B cell (primary cell): ENCODE data around the gene PRKCA. TPM values are rescaled to one million over a fixed set of nuclear protein-coding genes. Genes with fewer than 3 reads are reported as not detected.

Experiments
- ATAC-seq: fragments of 200-7000 bp; cut with Tn5 transposase; one replicate; pipeline ENCODE4 v1.10.0; 2021; ENCODE audit warnings: low read depth, mild to moderate bottlenecking, moderate number of reproducible peaks, moderate library complexity
- CTCF ChIA-PET: fragments of 350-600 bp; sonication (Branson Sonifier 250); formaldehyde crosslinking; loops from one replicate; lab custom pipeline; 2021; ENCODE audit warnings: antibody characterized with exemption, inconsistent platforms; lab: Charles Lee
- POLR2A ChIA-PET: fragments of 350-600 bp; sonication (Branson Sonifier 250); formaldehyde crosslinking; loops from one replicate; lab custom pipeline; 2021; ENCODE audit warnings: antibody characterized with exemption; lab: Charles Lee
- DNase-seq: peaks from one replicate; pipeline ENCODE4 v3.0.0; 2013
- H2AFZ ChIP-seq: 2 replicates; pipeline ENCODE4 v1.6.1; 2012; ENCODE audit warnings: mild to moderate bottlenecking, low read depth, low read length; ENCODE audit not compliant: insufficient read depth, poor library complexity, severe bottlenecking
- H3K27ac ChIP-seq, 2 donors: 1 replicate in 1 of 2; 2 replicates in 1 of 2; pipeline ENCODE4 v1.5.1; 2012 to 2013; ENCODE audit warnings: low read length in 2 of 2, mild to moderate bottlenecking in 2 of 2, moderate library complexity in 1 of 2
- H3K27me3 ChIP-seq, 4 experiments: fragments of 200-600 bp in 1 of 4; sonication (generic) in 1 of 4; replicated peaks in 1 of 4; 1 replicate in 2 of 4; 2 replicates in 2 of 4; pipeline versions ENCODE4 v1.6.1 to v1.7.0; 2013 to 2016; ENCODE audit warnings: low read length in 3 of 4, mild to moderate bottlenecking in 2 of 4, mixed read lengths in 1 of 4, moderate library complexity in 1 of 4; ENCODE audit not compliant: insufficient read depth in 4 of 4, control insufficient read depth in 3 of 4; ENCODE audit errors: control extremely low read depth in 1 of 4
- H3K36me3 ChIP-seq, 2 experiments: replicated peaks in 1 of 2; 1 replicate in 1 of 2; 2 replicates in 1 of 2; pipeline versions ENCODE4 v1.6.1 to v1.7.1; 2013; ENCODE audit warnings: low read length in 1 of 2; ENCODE audit not compliant: insufficient read depth in 2 of 2, control insufficient read depth in 1 of 2; ENCODE audit errors: control extremely low read depth in 1 of 2, extremely low read depth in 1 of 2
- H3K4me1 ChIP-seq, 2 donors: fragments of 200-600 bp in 1 of 2; sonication (generic) in 1 of 2; 1 replicate in 1 of 2; 2 replicates in 1 of 2; pipeline versions ENCODE4 v1.5.1 to v1.6.1; 2013 to 2017; ENCODE audit warnings: low read length in 2 of 2; ENCODE audit not compliant: control insufficient read depth in 2 of 2, insufficient read depth in 2 of 2
- H3K4me2 ChIP-seq: replicated peaks from 2 replicates; pipeline ENCODE3; 2012; ENCODE audit warnings: mild to moderate bottlenecking, low read depth, low read length; ENCODE audit not compliant: poor library complexity, severe bottlenecking
- H3K4me3 ChIP-seq, 5 experiments: fragments of 200-600 bp in 1 of 5; sonication (generic) in 1 of 5; 1 replicate in 3 of 5; 2 replicates in 2 of 5; pipeline versions ENCODE4 v1.5.1 to v1.7.0; 2011 to 2016; ENCODE audit warnings: low read length in 4 of 5, mild to moderate bottlenecking in 4 of 5, low read depth in 2 of 5, control low read depth in 1 of 5, moderate library complexity in 1 of 5; ENCODE audit not compliant: insufficient read depth in 1 of 5; ENCODE audit errors: control extremely low read depth in 1 of 5, extremely low read depth in 1 of 5
- H3K79me2 ChIP-seq: fragments of 200-600 bp; sonication (generic); one replicate; pipeline ENCODE4 v1.6.0; 2016; ENCODE audit warnings: low read length; ENCODE audit not compliant: control insufficient read depth, insufficient read depth
- H3K9ac ChIP-seq: fragments of 200-600 bp; sonication (generic); 2 replicates; pipeline ENCODE4 v1.6.1; 2017; ENCODE audit warnings: mild to moderate bottlenecking, low read length, moderate library complexity
- H3K9me3 ChIP-seq, 3 donors: one replicate each; pipeline versions ENCODE4 v1.6.1 to v1.7.1; 2013; ENCODE audit warnings: low read length in 2 of 3; ENCODE audit not compliant: control insufficient read depth in 2 of 3, insufficient read depth in 1 of 3; ENCODE audit errors: control extremely low read depth in 1 of 3
- H4K20me1 ChIP-seq: 2 replicates; pipeline ENCODE4 v1.6.0; 2012; ENCODE audit warnings: mild to moderate bottlenecking, low read length; ENCODE audit not compliant: insufficient read depth, control insufficient read depth, poor library complexity, severe bottlenecking
- H3K27ac Mint-ChIP-seq: one replicate; pipeline ENCODE4 v1.8.0; 2021; ENCODE audit warnings: mixed read lengths
- H3K27me3 Mint-ChIP-seq: one replicate; pipeline ENCODE4 v1.8.0; 2021; ENCODE audit warnings: mixed read lengths
- H3K4me1 Mint-ChIP-seq: one replicate; pipeline ENCODE4 v1.8.0; 2021; ENCODE audit warnings: mixed read lengths
- H3K4me3 Mint-ChIP-seq: one replicate; pipeline ENCODE4 v1.8.0; 2021; ENCODE audit warnings: mixed read lengths
- H3K9me3 Mint-ChIP-seq: one replicate; pipeline ENCODE4 v1.8.0; 2022; ENCODE audit warnings: mixed read lengths; ENCODE audit not compliant: insufficient read depth
- CTCF ChIP-seq: fragments of 200-600 bp; IDR thresholded peaks from one replicate; pipeline ENCODE4 v1.8.0; 2022; ENCODE audit warnings: antibody characterized with exemption, mild to moderate bottlenecking
- EZH2 ChIP-seq: IDR thresholded peaks from 2 replicates; pipeline ENCODE4 v1.6.1; 2012; ENCODE audit warnings: borderline replicate concordance, low read depth, mild to moderate bottlenecking, moderate library complexity, low read length; ENCODE audit not compliant: insufficient read depth, poor library complexity, severe bottlenecking
- WGBS: methylation state at CpG from one replicate; pipeline ENCODE4 v1.1.5; 2013; ENCODE audit warnings: missing lambda C conversion rate; ENCODE audit not compliant: insufficient coverage; 5-methylcytosine and 5-hydroxymethylcytosine counted together
- intact Hi-C: fragments of 100-400 bp; cut with micrococcal nuclease; formaldehyde crosslinking; loops from one replicate; pipeline ENCODE4 v1.10.0; 2022
- polyA plus RNA-seq: library from polyadenylated mRNA; depleted of rRNA; stranded (reverse); fragments of >200 nt; gene quantifications from 2 replicates; pipeline ENCODE4 v1.2.3, GENCODE V29; 2012
- total RNA-seq, 2 donors: library from RNA; stranded (reverse); fragments of 120-200 nt in 1 of 2; gene quantifications; 1 replicate in 1 of 2; 2 replicates in 1 of 2; pipeline versions ENCODE4 v1.2.3 to v1.2.4, GENCODE V29; 2013 to 2022

The PRKCA gene
- total and polyA plus RNA-seq, 2 donors (not counting 1 experiment from before 2014, with no cell fraction given), result 0.33 to 7.7 TPM

GRCh38 chr17:66840061-66840460 lies 537.6 kb downstream of the PRKCA start:
- H3K4me2 ChIP-seq, result no peak overlapping the region
- Mint-ChIP-seq H3K4me3 (no peak overlapping the region), H3K27ac (no peak overlapping the region), H3K4me1 (no peaks in the 10 kb centered on the region), H3K9me3 (no peaks in the 10 kb centered on the region), H3K27me3 (peaks cover 23% of the 10 kb centered on the region)
- no peak overlapping the region for H3K9ac ChIP-seq
- no peak overlapping the region for H3K27ac ChIP-seq
- H4K20me1 ChIP-seq, result no peaks in the 10 kb centered on the region
- H3K36me3 ChIP-seq, result no peaks in the 10 kb centered on the region
- H3K79me2 ChIP-seq, result no peaks in the 10 kb centered on the region
- no peak for ATAC-seq
- no peaks in the 10 kb centered on the region for H3K4me1 ChIP-seq
- no peak for DNase-seq
- no peak overlapping the region for H2AFZ ChIP-seq
- CTCF ChIA-PET, result no interaction called here
- peaks cover 0 to 12% (median 2%) of the 10 kb centered on the region in 4 experiments for H3K27me3 ChIP-seq
- intact Hi-C loops, result no loop called here
- POLR2A ChIA-PET, result no interaction called here
- 76% methylated on average over 10 of the region's 10 CpGs for WGBS
- TF ChIP-seq EZH2, result no peak
- no peak for TF ChIP-seq CTCF
- H3K4me3 ChIP-seq, result no peak overlapping the region
- H3K9me3 ChIP-seq, result no peaks in the 10 kb centered on the region

DNA sequence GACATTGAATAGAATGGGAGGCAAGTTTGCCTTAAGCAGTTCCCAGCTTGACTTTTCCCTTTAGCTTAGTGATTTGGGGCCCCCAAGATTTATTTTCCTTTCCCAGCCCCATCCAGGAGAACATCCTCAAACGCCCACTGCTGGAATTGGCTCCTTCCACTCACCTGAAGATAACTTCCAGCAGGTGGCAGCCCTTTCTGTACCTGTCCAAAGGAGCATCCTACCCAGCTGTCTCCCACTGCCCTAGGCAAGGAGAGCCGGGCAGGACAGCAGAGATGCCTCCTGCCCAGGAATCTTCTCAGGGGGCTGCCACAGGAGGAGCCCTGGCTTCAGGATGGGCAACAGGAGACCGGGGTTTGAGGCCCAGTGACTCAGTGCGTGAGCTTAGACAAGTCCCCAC lies 538.9 kb downstream of the PRKCA start:
- Mint-ChIP-seq H3K4me1 (no peaks in the 10 kb centered on the region), H3K27ac (no peak overlapping the region), H3K27me3 (peaks cover 15% of the 10 kb centered on the region), H3K9me3 (peaks cover 3% of the 10 kb centered on the region), H3K4me3 (no peak overlapping the region)
- H3K36me3 ChIP-seq, result no peaks in the 10 kb centered on the region
- no peak overlapping the region for H2AFZ ChIP-seq
- no peak overlapping the region for H3K27ac ChIP-seq
- H3K27me3 ChIP-seq, result peaks cover 0 to 3% (median 0%) of the 10 kb centered on the region in 4 experiments
- intact Hi-C loops, result no loop called here
- ChIA-PET CTCF (no interaction called here), POLR2A (no interaction called here)
- H3K79me2 ChIP-seq, result no peaks in the 10 kb centered on the region
- TF ChIP-seq CTCF (no peak), EZH2 (no peak)
- no peaks in the 10 kb centered on the region for H3K4me1 ChIP-seq
- no peak for DNase-seq
- H4K20me1 ChIP-seq, result no peaks in the 10 kb centered on the region
- no peak overlapping the region for H3K4me2 ChIP-seq
- ATAC-seq, result no peak
- no peaks in the 10 kb centered on the region for H3K9me3 ChIP-seq
- no peak overlapping the region for H3K9ac ChIP-seq
- 67% methylated on average over 4 of the region's 4 CpGs for WGBS
- H3K4me3 ChIP-seq, result no peak overlapping the region
